Measurements from ENCODE around the gene CCDC59.

Gene CCDC59

GRCh38 chr12:82325540-82326336, 32.4 kb downstream of the CCDC59 start:
- DNase-seq (ENCODE audit: low read depth) = no peak
- no peak overlapping the region for H3K4me3 ChIP-seq (ENCODE audit: low read depth, low read length)
- no peak for TF ChIP-seq CTCF (IDR thresholded peaks at IDR 0.05; ENCODE audit: low read depth, low read length, missing control alignments)

- no peak for DNase-seq (ENCODE audit: low read depth)
- no peak overlapping the region for H3K4me3 ChIP-seq (ENCODE audit: low read depth, low read length)
- TF ChIP-seq CTCF (IDR thresholded peaks at IDR 0.05; ENCODE audit: low read depth, low read length, missing control alignments) = no peak
Observed at GRCh38 chr12:82319276-82319675, 38.9 kb downstream of the CCDC59 start.

GRCh38 chr12:82314406-82314892, 43.7 kb downstream of the CCDC59 start:
- no peak for DNase-seq (ENCODE audit: low read depth)
- H3K4me3 ChIP-seq (ENCODE audit: low read depth, low read length) = no peak overlapping the region
- no peak for TF ChIP-seq CTCF (IDR thresholded peaks at IDR 0.05; ENCODE audit: low read depth, low read length, missing control alignments)
